CD4-positive, alpha-beta T cell treated with Interleukin-15 for 4 hours (primary cell): ENCODE results near the gene PNPLA5.
"Not testable (repeated sequence)": the region's sequence is repeated elsewhere in the genome, so short reads cannot be mapped to it uniquely, and the experiment has no call there.

Experiments
- DNase-seq: peaks from one replicate; pipeline ENCODE4 v3.0.0-alpha.2; 2020; ENCODE audit warnings: low spot score

The PNPLA5 gene

GRCh38 chr22:43881091-43882061 is 10.4 kb downstream of the PNPLA5 start:
- no peak for DNase-seq

- DNase-seq, result no peak
Observed at GRCh38 chr22:43880541-43880991, 11.2 kb downstream of the PNPLA5 start.

- DNase-seq, result no peak
Observed at GRCh38 chr22:43879901-43880540, 11.8 kb downstream of the PNPLA5 start.

- no peak for DNase-seq
Observed at GRCh38 chr22:43878831-43879550, 12.8 kb downstream of the PNPLA5 start.

GRCh38 chr22:43878079-43878795 is 13.6 kb downstream of the PNPLA5 start:
- DNase-seq, result no peak

- DNase-seq, result no peak
Observed at GRCh38 chr22:43876866-43877509, 14.8 kb downstream of the PNPLA5 start.

- DNase-seq, result no peak
Observed at GRCh38 chr22:43869799-43870198, 22.0 kb downstream of the PNPLA5 start.

- not testable (repeated sequence) for DNase-seq
Observed at GRCh38 chr22:43869001-43869400, 22.8 kb downstream of the PNPLA5 start.

GRCh38 chr22:43867839-43868635 is 23.8 kb downstream of the PNPLA5 start:
- peak; percentile 9 for DNase-seq

- DNase-seq, result no peak
Observed at GRCh38 chr22:43862882-43863202, 29.0 kb downstream of the PNPLA5 start.

- DNase-seq, result no peak
Observed at GRCh38 chr22:43862074-43862881, 29.5 kb downstream of the PNPLA5 start, which contains the start of gene SULT4A1. Gene SULT4A1 (minus strand): TSS chr22:43862513. CDS start chr22:43862382, 131 bp downstream.

- DNase-seq, result no peak
Observed at GRCh38 chr22:43861529-43861928, 30.3 kb downstream of the PNPLA5 start.

GRCh38 chr22:43860831-43861230 is 31.0 kb downstream of the PNPLA5 start:
- DNase-seq, result no peak

GRCh38 chr22:43860126-43860525 is 31.7 kb downstream of the PNPLA5 start:
- DNase-seq, result no peak

- DNase-seq, result no peak
Observed at GRCh38 chr22:43859621-43860020, 32.2 kb downstream of the PNPLA5 start.

- DNase-seq, result no peak
Observed at GRCh38 chr22:43859176-43859575, 32.6 kb downstream of the PNPLA5 start.

GRCh38 chr22:43858156-43858895 is 33.5 kb downstream of the PNPLA5 start:
- no peak for DNase-seq

- DNase-seq, result no peak
Observed at GRCh38 chr22:43857367-43857766, 34.4 kb downstream of the PNPLA5 start.

- DNase-seq, result no peak
Observed at GRCh38 chr22:43855431-43855830, 36.4 kb downstream of the PNPLA5 start.
